GM21723 (cell line): ENCODE results near the gene SLX9.

Experiments
- ATAC-seq: cut with Tn5 transposase; IDR thresholded peaks from one replicate; pipeline ENCODE4 v1.9.1; 2021; ENCODE audit warnings: mild to moderate bottlenecking, moderate library complexity; ENCODE audit not compliant: unreplicated experiment

The SLX9 gene

GRCh38 chr21:44929242-44929798, 10.5 kb upstream of the SLX9 start:
- ATAC-seq: no peak

DNA sequence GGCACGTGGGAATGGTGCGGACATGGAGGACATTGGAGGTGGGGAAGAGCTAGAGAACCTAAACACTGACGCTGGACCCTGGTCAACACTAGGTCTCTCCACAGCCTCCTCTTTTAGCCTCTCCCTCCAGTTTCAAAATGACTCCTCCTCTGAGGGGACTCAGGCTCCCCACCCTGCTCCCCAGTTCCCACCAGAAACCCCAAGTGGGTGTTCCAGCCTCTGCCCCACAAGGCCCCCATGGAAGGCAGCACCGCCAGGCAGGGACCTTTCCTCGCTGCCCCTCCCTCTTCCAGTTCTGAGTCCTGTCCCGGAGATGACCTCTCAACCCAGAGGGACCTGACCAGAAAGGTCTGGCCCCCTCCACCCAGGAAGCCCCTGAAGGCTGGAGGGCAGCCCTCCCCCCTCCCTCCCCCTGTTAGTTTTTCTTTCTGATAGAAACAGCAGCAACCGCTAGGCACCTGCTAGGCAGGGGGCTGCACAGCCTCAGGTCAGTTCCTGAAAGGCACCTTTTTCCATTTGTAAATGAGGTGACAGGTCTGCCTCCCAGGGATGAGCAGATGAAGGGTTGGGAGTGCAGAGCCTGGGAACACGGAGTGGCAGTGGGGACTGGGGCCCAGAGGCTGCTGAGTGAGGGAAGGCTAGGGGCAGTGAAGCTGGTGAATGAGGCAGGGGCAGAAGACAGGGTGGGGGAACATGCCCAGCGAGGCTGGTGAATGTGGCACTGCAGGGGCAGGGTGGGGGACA, 9.9 kb upstream of the SLX9 start:
- no peak for ATAC-seq

DNA sequence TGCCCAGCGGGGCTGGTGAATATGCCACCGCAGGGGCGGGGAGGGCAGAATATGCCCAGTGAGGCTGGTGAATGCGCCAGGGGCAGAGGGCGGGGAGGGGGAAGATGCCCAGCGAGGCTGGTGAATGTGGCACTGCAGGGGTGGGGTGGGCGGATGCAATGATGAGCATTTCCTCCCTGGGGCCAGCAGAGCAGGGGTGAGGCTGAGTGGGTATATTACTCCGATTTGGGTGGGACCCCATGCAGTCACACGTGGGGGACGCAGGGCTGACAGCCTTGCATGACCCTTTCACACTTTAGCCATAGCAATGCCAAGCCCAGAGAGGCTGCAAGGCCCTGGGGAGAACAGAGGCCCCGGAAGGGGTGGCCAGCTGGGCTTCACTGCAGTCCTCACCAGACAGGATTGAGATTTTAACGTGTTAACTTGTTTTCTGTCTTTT, 9.3 kb upstream of the SLX9 start:
- ATAC-seq: no peak

- no peak for ATAC-seq
These were observed 8.7 kb upstream of the SLX9 start for GRCh38 chr21:44931137-44931500.

GRCh38 chr21:44931501-44932407, 8.1 kb upstream of the SLX9 start:
- ATAC-seq: no peak

DNA sequence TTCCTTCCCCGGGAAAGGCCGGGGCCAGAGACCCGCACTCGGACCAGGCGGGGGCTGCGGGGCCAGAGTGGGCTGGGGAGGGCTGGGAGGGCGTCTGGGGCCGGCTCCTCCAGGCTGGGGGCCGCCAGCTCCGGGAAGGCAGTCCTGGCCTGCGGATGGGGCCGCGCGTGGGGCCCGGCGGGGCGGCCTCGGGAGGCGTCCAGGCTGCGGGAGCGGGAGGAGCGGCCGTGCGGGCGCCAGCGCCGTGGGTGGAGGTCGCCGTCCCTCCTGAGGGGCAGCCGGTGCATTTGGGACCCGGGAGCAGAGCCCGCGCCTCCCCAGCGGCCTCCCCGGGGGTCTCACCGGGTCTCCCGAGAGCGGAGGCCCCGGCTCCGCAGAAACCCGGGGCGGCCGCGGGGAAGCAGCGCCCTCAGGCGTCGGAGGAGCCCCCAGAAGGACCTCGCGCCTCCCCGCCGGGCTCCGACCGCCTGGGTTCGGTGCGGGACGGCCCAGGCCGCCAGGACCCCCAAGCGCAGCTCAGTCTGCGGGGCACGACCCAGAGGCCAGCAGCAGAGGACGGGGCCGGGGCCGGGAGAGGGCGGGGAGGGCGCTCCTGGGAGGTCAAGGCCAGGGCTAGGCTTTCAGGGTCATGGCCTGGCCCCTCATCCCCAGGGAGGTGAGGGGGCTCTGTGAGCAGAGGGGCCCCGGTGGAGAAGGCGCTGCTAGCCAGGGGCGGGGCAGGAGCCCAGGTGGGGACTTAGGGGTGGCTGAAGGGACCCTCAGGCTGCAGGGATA, 7.2 kb upstream of the SLX9 start:
- ATAC-seq: no peak

- no peak for ATAC-seq
These were observed 6.5 kb upstream of the SLX9 start for GRCh38 chr21:44933199-44933917.

DNA sequence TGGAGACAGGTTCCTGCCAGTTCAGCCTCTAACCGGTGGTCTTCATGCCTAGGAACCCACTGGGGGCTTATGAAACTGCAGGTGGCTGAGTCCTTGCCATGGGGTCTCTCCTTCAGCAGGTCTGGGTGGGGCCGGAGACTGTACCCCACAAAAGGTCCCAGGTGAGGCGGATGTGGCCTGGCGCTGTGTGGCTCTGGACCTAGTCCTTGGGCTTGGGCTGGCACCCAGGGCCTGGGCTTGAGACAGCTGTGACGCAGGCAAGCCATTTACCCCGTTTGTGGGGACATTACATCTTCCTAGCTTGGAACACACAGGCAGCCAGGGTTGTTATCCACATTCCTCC, 5.9 kb upstream of the SLX9 start:
- no peak for ATAC-seq

- ATAC-seq: no peak
These were observed 5.6 kb upstream of the SLX9 start for GRCh38 chr21:44934276-44934675.

- ATAC-seq: no peak
These were observed 4.9 kb upstream of the SLX9 start for GRCh38 chr21:44934797-44935532.

DNA sequence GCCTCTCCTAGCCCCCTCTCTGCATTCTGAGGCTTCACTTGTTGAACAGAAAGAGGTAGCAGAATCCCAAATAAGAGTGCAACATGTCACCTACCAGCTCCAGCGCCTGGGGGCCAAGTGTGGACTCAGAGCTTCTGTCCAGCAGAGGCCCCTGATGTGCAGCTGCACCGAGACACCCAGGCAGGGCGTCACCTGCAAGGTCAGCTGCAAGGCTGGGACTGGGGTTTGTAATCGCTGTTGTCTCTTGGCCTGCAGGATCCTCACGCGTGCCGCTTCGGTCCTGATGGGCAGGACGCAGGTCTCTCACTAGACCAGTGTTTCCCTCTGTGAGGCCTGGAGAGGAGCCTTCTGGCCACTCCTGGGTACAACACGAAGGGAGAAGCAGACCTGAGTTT, 4.3 kb upstream of the SLX9 start:
- ATAC-seq: no peak

GRCh38 chr21:44938772-44939531, 877 bp upstream of the SLX9 start:
- no peak for ATAC-seq

DNA sequence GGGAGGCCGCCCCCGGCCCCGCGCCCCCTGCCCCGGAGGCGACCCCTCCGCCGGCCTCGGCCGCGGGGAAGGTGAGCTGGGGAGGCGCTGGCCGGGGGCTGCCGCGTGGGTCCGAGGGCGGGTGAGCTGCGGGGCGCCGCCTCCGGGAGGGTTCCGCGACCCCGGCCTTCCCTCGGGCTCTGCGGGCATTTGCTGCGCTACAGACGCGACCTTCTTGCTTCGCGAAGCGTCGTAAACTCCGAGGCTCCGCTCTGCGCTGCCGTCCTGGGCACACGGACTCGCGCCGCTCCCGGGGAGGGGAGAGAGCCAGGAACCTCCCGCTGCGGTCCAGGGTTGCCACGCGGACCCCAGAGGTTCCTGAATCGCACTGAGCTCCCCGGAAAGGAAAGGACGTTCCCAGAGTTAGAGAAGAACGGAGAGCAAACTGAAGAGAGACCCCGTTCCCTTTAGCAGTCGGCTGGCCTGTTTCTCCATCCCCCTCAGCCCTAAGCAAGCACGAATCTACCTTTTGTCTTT, 345 bp downstream of the SLX9 start:
- ATAC-seq: peak; percentile 29

DNA sequence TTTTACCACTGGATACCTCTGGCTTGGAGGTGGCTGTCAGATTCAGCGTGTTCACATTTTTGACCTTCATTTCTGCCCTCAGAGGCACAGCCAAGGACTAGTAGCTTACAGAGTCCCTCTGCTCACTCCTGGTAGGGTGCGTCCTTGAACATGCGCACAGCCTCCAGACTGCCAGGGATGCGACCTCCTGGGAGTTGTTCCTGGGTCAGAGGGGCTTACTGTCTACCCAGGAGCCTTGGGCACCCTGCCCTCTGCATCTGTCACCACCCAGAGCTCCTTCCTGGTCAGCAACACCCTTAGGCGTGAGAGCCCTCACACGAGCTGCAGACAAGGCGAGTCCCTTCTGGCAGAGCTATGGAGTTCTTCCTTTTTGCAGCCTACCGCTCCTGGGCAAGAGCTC, 1.7 kb downstream of the SLX9 start:
- no peak for ATAC-seq

- no peak for ATAC-seq
These were observed 2.7 kb downstream of the SLX9 start for GRCh38 chr21:44942566-44942965.

DNA sequence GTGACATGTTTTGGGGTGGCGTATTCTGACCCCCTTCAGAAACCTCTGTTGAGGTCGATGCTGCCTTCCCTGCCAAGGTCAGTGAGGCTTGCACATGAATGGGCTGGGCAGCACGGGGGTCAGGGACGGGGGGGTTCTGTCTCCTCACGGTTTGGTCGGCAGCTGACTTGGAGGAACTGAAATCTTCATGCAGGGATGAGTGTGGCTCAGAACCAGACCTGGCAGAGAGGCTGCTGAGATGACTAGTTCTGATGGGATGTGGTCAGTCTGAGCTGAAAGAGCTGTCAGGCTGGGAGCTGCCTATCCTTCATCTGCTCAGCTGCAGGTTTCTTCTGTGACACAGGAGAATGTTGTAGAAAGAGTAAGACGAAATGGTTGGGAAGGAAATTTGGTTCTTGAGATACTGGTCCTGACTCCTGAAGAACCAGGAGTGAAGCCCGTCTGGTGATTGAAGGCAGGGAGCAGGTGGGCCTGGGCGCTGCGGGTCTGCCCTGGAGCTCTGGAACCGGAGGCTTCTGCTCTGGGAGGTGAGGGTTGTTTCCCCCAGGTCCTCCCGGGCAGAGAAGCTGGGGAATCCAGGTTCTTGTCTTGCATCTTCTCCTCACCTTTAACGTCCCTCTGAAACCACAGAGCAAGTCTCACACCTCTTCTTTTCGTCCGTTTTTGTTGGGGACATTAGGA, 3.3 kb downstream of the SLX9 start:
- ATAC-seq: no peak

GRCh38 chr21:44943686-44944550, 4.1 kb downstream of the SLX9 start:
- ATAC-seq: no peak
